ENCODE data around the gene ZSCAN31.

The ZSCAN31 gene

DNA sequence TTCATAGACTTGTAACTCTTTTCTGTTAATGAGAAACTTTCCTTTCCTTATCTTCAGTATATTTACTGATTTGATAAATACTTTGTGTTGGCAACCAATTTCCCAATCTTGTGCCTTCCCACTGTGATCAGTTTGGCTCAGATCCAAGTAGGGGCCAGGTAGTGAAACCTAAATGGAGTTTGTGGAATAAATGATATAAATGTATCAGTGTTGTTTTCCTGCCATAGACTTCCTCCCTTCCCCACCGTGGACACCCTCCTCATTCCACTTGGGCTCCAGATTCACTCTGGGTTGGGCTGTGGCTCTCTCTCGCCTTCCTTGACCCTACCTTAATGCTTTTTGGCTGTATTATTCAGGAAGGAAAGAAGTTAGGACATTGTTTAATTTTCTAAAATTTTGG, 15.1 kb upstream of the ZSCAN31 start:
- no peaks in the 10 kb centered on the region for H3K36me3 ChIP-seq (ENCODE audit: insufficient read depth, low read length)
- H3K27me3 ChIP-seq (ENCODE audit: control insufficient read depth, insufficient read depth, low read length), result peaks cover under 1% of the 10 kb centered on the region
- H3K4me1 ChIP-seq (ENCODE audit: control insufficient read depth, insufficient read depth, low read length), result peaks cover 37% of the 10 kb centered on the region
- peak overlapping the region; percentile 87 for H3K4me3 ChIP-seq (ENCODE audit: low read length)
- no peaks in the 10 kb centered on the region for H3K9me3 ChIP-seq (replicated peaks; ENCODE audit: low read length)
- peak overlapping the region; percentile 82 for H3K9ac ChIP-seq (ENCODE audit: low read depth, low read length)
- peak overlapping the region; percentile 87 for H3K4me2 ChIP-seq (ENCODE audit: low read length)

DNA sequence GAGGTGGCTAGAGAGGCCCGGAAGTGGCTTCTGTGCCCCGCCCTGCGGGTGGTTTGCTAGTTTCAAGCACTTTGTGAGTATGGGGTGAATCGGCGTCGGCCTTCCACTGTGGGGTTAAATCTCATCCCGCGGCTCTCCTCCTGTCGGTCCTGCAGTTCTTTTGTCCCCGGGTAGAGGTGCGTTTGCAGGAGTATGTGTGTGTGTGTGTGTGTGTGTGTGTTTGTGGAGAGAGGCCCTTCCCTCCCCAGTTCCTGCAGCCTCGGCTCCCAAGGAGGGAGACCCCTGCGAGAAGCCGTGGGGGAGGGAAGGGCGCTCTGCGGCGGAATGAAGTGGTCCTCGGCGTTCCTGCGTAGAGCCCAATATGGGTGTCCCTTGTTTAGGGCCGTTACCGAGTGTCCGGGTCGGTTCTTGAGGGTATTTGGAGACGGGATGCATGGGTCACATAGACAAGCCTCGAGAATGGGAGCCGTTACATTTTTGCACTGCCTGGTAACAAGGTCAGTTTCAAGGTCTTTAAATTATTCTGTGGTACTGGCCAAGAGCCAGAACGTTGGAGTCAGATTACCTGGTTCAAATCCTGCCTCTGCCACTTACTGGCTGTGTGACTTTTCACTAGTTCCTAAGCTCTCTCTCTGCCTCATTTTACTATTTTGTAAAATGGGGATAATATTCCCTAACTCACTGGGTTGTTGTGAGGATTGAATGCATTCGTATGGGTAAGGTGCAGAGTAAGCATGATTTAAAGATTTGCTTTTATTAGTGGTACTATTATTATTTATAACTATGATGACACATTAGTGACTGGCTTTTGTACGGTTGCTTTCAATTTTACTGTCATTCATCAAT, 14.2 kb upstream of the ZSCAN31 start, which contains the start of gene ZKSCAN3:
TSS of gene ZKSCAN3 (plus strand) at position 56 of the 846 bp plus-strand sequence. CDS start 9,640 bp downstream, outside the sequence.
- H3K4me2 ChIP-seq (ENCODE audit: low read length), result peak within 1 kb of the TSS; percentile 87
- peaks cover 32% of the 10 kb centered on the region for H3K4me1 ChIP-seq (ENCODE audit: control insufficient read depth, insufficient read depth, low read length)
- peaks cover 5% of the 10 kb centered on the region for H3K27me3 ChIP-seq (ENCODE audit: control insufficient read depth, insufficient read depth, low read length)
- peak within 1 kb of the TSS; percentile 82 for H3K9ac ChIP-seq (ENCODE audit: low read depth, low read length)
- no peaks in the 10 kb centered on the region for H3K9me3 ChIP-seq (replicated peaks; ENCODE audit: low read length)
- peak within 1 kb of the TSS; percentile 87 for H3K4me3 ChIP-seq (ENCODE audit: low read length)
- H3K36me3 ChIP-seq (ENCODE audit: insufficient read depth, low read length), result no peaks in the 10 kb centered on the region

DNA sequence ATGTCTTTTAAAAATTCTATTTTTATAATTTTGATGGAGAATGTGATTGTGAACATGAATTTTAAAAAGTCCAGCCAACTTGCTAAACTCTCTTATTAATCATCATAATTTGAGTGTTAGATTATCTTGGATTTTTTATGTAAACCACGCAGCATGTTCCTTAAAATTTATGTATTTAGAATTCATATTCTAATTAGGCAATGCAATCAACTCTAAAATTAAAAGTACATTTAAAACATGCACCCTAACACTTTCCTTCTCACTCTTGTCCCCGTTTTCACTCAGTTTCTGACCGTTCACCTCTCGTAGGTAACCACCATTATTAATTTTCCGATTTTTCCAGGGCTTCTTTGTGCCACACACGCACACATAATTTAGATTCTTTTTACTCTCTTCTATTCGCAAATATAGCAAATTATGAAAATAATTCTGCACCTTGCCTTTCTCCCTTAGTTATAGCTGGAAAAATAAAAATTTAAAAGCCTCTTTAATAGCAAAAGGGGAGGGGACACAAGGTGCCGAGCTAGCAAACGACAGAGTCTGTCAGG, 13.5 kb upstream of the ZSCAN31 start:
- Histone ChIP-seq H3K9ac (ENCODE audit: low read depth, low read length) (peak overlapping the region; percentile 82), H3K4me2 (ENCODE audit: low read length) (peak overlapping the region; percentile 87), H3K27me3 (ENCODE audit: control insufficient read depth, insufficient read depth, low read length) (peaks cover 5% of the 10 kb centered on the region), H3K9me3 (replicated peaks; ENCODE audit: low read length) (no peaks in the 10 kb centered on the region), H3K4me3 (ENCODE audit: low read length) (peak overlapping the region; percentile 87), H3K4me1 (ENCODE audit: control insufficient read depth, insufficient read depth, low read length) (peaks cover 25% of the 10 kb centered on the region), H3K36me3 (ENCODE audit: insufficient read depth, low read length) (no peaks in the 10 kb centered on the region)

DNA sequence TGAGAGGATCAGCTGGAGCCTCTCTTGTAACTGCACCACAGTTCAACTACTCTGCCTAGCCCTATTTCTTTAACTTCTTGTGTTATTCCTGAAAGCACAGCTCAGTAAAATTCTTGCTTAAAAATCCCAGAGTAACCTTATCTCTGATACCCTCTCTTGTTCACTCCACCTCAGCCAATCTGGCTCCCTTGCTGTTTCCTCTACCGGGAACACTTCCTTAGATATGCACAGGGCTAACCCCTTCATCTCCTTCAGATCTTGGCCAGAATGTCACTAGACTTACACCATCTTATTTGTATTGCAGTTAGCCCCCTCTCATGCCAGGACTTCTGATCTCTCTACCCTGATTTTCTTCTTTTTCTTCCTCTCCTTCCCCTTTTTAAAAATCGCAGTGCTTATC, 11.2 kb upstream of the ZSCAN31 start:
- Histone ChIP-seq H3K4me3 (ENCODE audit: low read length) (no peak overlapping the region), H3K9me3 (replicated peaks; ENCODE audit: low read length) (no peaks in the 10 kb centered on the region), H3K27me3 (ENCODE audit: control insufficient read depth, insufficient read depth, low read length) (peaks cover 5% of the 10 kb centered on the region), H3K4me1 (ENCODE audit: control insufficient read depth, insufficient read depth, low read length) (peaks cover 10% of the 10 kb centered on the region), H3K9ac (ENCODE audit: low read depth, low read length) (no peak overlapping the region), H3K36me3 (ENCODE audit: insufficient read depth, low read length) (no peaks in the 10 kb centered on the region), H3K4me2 (ENCODE audit: low read length) (no peak overlapping the region)

DNA sequence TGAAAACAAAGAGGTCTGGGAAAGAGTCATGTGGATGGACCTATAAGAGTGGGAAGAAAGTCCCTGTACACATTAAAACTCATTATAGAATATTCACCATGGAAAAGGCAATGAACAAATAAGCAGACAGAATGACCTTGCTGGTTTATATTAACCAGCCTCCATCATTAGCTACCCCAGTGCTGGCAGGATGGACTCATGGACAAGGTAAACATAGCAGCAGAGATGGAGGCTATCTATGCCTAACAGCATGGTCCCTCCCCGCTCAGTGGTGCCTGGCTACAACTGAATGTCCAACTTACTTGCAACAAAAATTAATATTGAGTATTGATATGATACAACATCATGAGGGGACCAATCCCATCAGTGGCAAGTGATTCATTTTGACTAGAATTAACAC, 9.3 kb upstream of the ZSCAN31 start:
- Histone ChIP-seq H3K4me3 (ENCODE audit: low read length) (no peak overlapping the region), H3K9ac (ENCODE audit: low read depth, low read length) (no peak overlapping the region), H3K36me3 (ENCODE audit: insufficient read depth, low read length) (no peaks in the 10 kb centered on the region), H3K27me3 (ENCODE audit: control insufficient read depth, insufficient read depth, low read length) (peaks cover 5% of the 10 kb centered on the region), H3K4me1 (ENCODE audit: control insufficient read depth, insufficient read depth, low read length) (no peaks in the 10 kb centered on the region), H3K9me3 (replicated peaks; ENCODE audit: low read length) (no peaks in the 10 kb centered on the region), H3K4me2 (ENCODE audit: low read length) (no peak overlapping the region)

DNA sequence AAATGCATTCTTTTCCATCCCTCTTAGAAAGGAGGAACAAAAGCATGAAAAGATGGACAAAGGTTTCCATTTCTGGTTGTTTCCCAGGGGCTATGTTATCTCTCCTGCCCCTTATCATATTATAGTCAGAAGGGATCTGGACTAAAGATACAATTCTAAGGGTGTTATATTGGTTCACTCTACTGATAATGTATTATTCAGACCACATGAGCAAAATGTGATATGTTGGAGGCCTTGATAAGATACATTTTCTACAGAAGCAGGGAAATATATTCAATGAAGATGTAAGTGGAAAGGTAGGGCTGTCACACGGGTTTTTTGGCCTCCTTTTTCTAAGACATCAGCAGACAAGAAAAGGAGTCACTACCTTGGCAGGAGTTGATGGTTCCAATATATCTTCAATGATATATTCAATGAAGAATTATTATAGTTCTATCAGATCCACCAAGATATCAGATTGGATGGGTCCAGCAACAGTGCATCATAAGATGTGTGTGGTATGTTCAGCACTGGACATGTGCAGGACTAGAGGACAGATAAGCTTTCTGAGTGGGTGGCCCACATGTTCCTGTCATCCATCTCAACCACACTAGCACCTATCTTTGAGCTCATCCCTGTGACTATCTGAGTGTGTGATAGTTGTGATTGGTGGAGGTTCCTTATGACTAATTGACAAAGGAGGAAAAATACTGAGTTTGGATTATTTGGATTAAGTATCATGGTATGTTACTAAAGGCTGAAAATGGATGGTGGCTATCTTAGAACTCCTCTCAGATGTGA, 8.1 kb upstream of the ZSCAN31 start:
- H3K4me1 ChIP-seq (ENCODE audit: control insufficient read depth, insufficient read depth, low read length), result no peaks in the 10 kb centered on the region
- no peak overlapping the region for H3K9ac ChIP-seq (ENCODE audit: low read depth, low read length)
- H3K36me3 ChIP-seq (ENCODE audit: insufficient read depth, low read length), result no peaks in the 10 kb centered on the region
- H3K4me2 ChIP-seq (ENCODE audit: low read length), result no peak overlapping the region
- peaks cover 5% of the 10 kb centered on the region for H3K27me3 ChIP-seq (ENCODE audit: control insufficient read depth, insufficient read depth, low read length)
- no peak overlapping the region for H3K4me3 ChIP-seq (ENCODE audit: low read length)
- no peaks in the 10 kb centered on the region for H3K9me3 ChIP-seq (replicated peaks; ENCODE audit: low read length)

DNA sequence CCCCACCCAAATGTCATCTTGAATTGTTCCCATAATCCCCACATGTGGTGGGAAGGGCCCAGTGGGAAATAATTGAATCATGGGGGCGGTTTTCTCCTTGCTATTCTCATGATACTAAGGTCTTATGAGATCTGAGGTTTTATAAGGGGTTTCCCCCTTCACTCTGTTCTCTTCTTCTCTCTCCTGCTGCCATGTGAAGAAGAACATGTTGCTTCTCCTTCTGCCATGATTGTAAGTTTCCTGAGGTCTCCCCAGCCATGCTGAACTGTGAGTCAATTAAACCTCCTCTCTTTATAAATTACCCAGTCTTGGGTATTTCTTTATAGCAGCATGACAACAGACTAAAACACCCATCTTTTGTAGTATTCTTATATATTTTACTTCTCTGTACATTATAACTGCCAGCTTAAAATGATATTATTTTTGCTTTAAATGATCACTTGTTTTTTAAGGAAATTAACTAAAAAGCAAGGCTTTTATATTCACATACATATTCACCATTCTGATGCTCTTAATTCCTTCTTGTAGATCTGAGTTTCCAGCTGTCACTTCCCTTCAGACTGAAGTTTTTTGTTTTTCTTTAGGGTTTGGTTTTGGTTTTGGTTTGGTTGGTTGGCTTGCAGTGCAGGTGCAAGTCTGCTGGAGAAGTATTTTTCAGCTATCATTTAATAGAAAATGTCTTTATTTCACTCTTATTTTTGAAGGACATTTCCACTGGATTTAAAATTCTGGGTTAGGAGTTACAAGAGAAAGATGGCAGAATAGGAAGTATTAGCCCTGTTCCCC, 4.6 kb upstream of the ZSCAN31 start:
- Histone ChIP-seq H3K9me3 (replicated peaks; ENCODE audit: low read length) (no peaks in the 10 kb centered on the region), H3K4me3 (ENCODE audit: low read length) (no peak overlapping the region), H3K4me2 (ENCODE audit: low read length) (no peak overlapping the region), H3K27me3 (ENCODE audit: control insufficient read depth, insufficient read depth, low read length) (no peaks in the 10 kb centered on the region), H3K36me3 (ENCODE audit: insufficient read depth, low read length) (no peaks in the 10 kb centered on the region), H3K9ac (ENCODE audit: low read depth, low read length) (no peak overlapping the region), H3K4me1 (ENCODE audit: control insufficient read depth, insufficient read depth, low read length) (peaks cover 8% of the 10 kb centered on the region)

DNA sequence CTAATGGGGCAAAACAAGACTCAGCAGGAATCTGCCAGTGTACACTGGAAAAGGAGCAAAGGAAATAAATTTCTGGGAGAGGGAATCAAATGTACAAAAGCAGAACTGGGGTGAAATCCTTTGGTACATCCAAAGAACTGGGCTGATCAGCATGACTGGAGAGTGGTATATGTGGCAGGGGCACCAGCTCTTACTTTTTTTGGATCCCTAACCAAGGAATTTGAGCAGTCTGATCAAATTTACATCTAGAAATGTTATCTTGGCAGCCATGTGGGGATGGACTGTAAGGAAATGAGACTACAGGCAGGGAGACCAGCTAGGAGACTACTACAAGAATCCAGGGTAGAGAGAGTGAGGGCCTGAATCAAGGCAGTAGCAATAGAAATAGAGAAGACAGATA, 1.2 kb upstream of the ZSCAN31 start:
- Histone ChIP-seq H3K36me3 (ENCODE audit: insufficient read depth, low read length) (no peaks in the 10 kb centered on the region), H3K4me1 (ENCODE audit: control insufficient read depth, insufficient read depth, low read length) (peaks cover 8% of the 10 kb centered on the region), H3K4me3 (ENCODE audit: low read length) (no peak overlapping the region), H3K9me3 (replicated peaks; ENCODE audit: low read length) (no peaks in the 10 kb centered on the region), H3K27me3 (ENCODE audit: control insufficient read depth, insufficient read depth, low read length) (no peaks in the 10 kb centered on the region), H3K9ac (ENCODE audit: low read depth, low read length) (no peak overlapping the region), H3K4me2 (ENCODE audit: low read length) (peak overlapping the region; percentile 93)

DNA sequence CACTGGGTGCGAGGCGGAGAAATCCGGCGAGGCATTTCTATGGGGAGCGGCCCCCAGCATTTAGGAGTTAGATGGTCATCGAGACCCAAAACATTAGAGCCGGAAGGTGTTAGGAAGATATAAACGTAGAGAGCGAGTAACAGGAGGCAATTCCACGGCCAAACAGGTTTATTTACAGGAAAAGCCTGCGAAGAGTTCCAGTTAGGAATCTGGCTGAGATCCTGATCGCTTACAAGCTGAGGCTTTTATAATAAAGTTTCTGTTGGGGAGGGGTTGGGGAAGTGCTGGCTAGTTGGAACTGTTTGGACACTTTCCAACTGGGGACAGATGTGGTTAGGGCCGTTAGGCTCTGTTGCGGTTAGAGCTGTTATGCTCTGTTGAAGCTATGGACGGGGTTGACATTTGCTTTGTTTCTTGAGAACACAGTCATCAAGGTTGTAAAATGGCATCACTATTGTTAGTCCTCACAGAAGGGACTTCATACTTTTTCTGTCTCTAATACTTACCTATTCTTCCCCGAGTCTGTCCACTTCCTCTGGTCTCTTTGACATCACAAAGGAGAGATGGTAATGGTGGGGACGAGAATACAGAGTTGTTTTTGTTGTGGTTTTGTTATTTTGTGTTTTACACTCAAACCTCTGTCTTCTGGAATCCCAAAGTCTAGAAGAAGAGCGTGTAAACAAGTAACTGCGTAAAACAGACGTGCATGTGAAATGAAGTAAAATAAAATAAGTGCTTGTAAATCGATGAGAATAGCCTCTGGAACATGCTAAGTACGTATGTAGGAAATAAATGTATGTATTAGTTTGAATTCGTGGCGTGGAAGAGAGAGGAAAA, 554 bp upstream of the ZSCAN31 start:
- H3K9me3 ChIP-seq (replicated peaks; ENCODE audit: low read length), result no peaks in the 10 kb centered on the region
- H3K4me2 ChIP-seq (ENCODE audit: low read length), result peak overlapping the region; percentile 93
- peaks cover 8% of the 10 kb centered on the region for H3K4me1 ChIP-seq (ENCODE audit: control insufficient read depth, insufficient read depth, low read length)
- peak overlapping the region; percentile 84 for H3K4me3 ChIP-seq (ENCODE audit: low read length)
- H3K36me3 ChIP-seq (ENCODE audit: insufficient read depth, low read length), result no peaks in the 10 kb centered on the region
- H3K9ac ChIP-seq (ENCODE audit: low read depth, low read length), result peak overlapping the region; percentile 85
- H3K27me3 ChIP-seq (ENCODE audit: control insufficient read depth, insufficient read depth, low read length), result no peaks in the 10 kb centered on the region

DNA sequence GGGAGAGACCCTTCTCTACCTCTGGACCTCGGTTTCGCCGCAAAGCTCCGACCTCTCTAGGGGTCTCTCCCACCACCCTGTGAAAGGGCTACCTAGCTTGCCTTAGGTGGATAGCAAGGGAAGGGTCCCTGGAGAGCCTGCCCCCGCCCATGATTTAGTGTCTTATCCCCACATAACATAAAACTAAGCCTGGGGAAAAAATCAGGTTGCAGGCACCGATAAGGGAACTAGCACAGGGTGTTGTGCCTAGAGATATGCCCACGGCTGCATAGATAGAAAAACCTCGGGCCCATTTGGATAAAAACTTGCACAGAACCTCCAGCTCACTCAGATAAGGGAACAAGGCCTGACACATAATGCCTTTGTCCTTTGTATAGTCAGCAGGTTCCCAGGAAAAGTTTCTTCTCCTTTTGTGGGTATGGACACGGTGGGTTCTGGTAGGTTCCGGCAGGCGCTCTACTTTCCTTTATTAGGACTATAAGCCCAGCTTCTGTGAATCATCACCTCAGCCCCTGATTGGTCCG, 846 bp downstream of the ZSCAN31 start:
- H3K27me3 ChIP-seq (ENCODE audit: control insufficient read depth, insufficient read depth, low read length), result no peaks in the 10 kb centered on the region
- H3K4me3 ChIP-seq (ENCODE audit: low read length), result peak overlapping the region; percentile 84
- H3K4me2 ChIP-seq (ENCODE audit: low read length), result peak overlapping the region; percentile 93
- peaks cover 8% of the 10 kb centered on the region for H3K4me1 ChIP-seq (ENCODE audit: control insufficient read depth, insufficient read depth, low read length)
- H3K36me3 ChIP-seq (ENCODE audit: insufficient read depth, low read length), result no peaks in the 10 kb centered on the region
- H3K9me3 ChIP-seq (replicated peaks; ENCODE audit: low read length), result no peaks in the 10 kb centered on the region
- H3K9ac ChIP-seq (ENCODE audit: low read depth, low read length), result peak overlapping the region; percentile 30

Data from skeletal muscle satellite cell (primary cell).